SKM-1 (cell line): Measurements from ENCODE around the gene GOLGA6L2.

Experiments used
- DNase-seq: peaks from one replicate; lab custom pipeline; 2025; ENCODE audit not compliant: unreplicated experiment; lab: John Stamatoyannopoulos, UW

GOLGA6L2 gene

GRCh38 chr15:23395030-23395692 is 51.9 kb downstream of the GOLGA6L2 start:
- no peak for DNase-seq
